SK-N-SH (cell line): ENCODE measurements around the gene CASTOR2. TPM values are rescaled to one million over a fixed set of nuclear protein-coding genes. Genes with fewer than 3 reads are reported as not detected.

ENCODE experiments used
- CTCF ChIA-PET: fragments of 300-600, 350-600 bp; formaldehyde crosslinking; extraction: SDS; loops from one replicate; lab custom pipeline; 2021; lab: Yijun Ruan, JAX
- POLR2A ChIA-PET: fragments of 350-600 bp; sonication (Branson Sonifier 250); formaldehyde crosslinking; extraction: SDS; loops from one replicate; lab custom pipeline; 2020; ENCODE audit warnings: antibody characterized with exemption, inconsistent platforms; lab: Yijun Ruan, JAX
- DNase-seq: peaks from one replicate; pipeline ENCODE4 v3.0.0; 2012
- H2AFZ ChIP-seq: fragments of 200-600 bp; sonication (generic); 2 replicates; pipeline ENCODE4 v1.8.1; 2016; ENCODE audit warnings: antibody characterized with exemption, mild to moderate bottlenecking, low read depth
- H3F3A ChIP-seq: fragments of 200-600 bp; sonication (generic); replicated peaks from 2 replicates; pipeline ENCODE3; 2016; ENCODE audit warnings: antibody characterized with exemption, mild to moderate bottlenecking; ENCODE audit not compliant: insufficient read depth
- H3K27ac ChIP-seq, 2 experiments: fragments of 200-500 bp in 1 of 2; fragments of 200-600 bp in 1 of 2; sonication (Bioruptor generic) in 1 of 2; sonication (generic), shearing (Covaris generic) in 1 of 2; 2 replicates each; pipeline versions ENCODE4 v1.5.1 to v1.6.1; 2014 to 2016; ENCODE audit warnings: low read depth in 2 of 2, inconsistent platforms in 1 of 2, low read length in 1 of 2, mild to moderate bottlenecking in 1 of 2, mixed read lengths in 1 of 2
- H3K27me3 ChIP-seq: fragments of 200-600 bp; sonication (generic), shearing (Covaris generic); 2 replicates; pipeline ENCODE4 v1.6.1; 2016; ENCODE audit warnings: mixed run types; ENCODE audit not compliant: insufficient read depth
- H3K36me3 ChIP-seq, 2 experiments: fragments of 200-500 bp in 1 of 2; fragments of 200-600 bp in 1 of 2; sonication (Bioruptor generic) in 1 of 2; sonication (generic) in 1 of 2; replicated peaks in 1 of 2; 2 replicates each; pipeline versions ENCODE3 to v1.5.1; 2014 to 2016; ENCODE audit warnings: low read length in 1 of 2, mild to moderate bottlenecking in 1 of 2; ENCODE audit not compliant: insufficient read depth in 2 of 2, control insufficient read depth in 1 of 2
- H3K4me1 ChIP-seq, 2 experiments: fragments of 200-500 bp in 1 of 2; fragments of 200-600 bp in 1 of 2; sonication (Bioruptor generic) in 1 of 2; sonication (generic), shearing (Covaris generic) in 1 of 2; 2 replicates each; pipeline versions ENCODE4 v1.5.1 to v1.6.1; 2014 to 2016; ENCODE audit warnings: low read depth in 1 of 2, low read length in 1 of 2, mixed run types in 1 of 2; ENCODE audit not compliant: insufficient read depth in 2 of 2, control insufficient read depth in 1 of 2
- H3K4me2 ChIP-seq: fragments of 200-600 bp; sonication (generic), shearing (Covaris generic); 2 replicates; pipeline ENCODE4 v1.6.1; 2017; ENCODE audit warnings: mixed run types
- H3K4me3 ChIP-seq, 2 experiments: fragments of 200-500 bp in 1 of 2; fragments of 200-600 bp in 1 of 2; sonication (Bioruptor generic) in 1 of 2; sonication (generic), shearing (Covaris generic) in 1 of 2; 2 replicates each; pipeline versions ENCODE4 v1.5.1 to v1.8.1; 2014 to 2016; ENCODE audit warnings: low read depth in 2 of 2, inconsistent platforms in 1 of 2, low read length in 1 of 2, mild to moderate bottlenecking in 1 of 2, mixed read lengths in 1 of 2, moderate library complexity in 1 of 2
- H3K79me2 ChIP-seq: fragments of 200-600 bp; sonication (generic); 2 replicates; pipeline ENCODE4 v1.8.1; 2017; ENCODE audit warnings: mild to moderate bottlenecking; ENCODE audit not compliant: insufficient read depth
- H3K9ac ChIP-seq: fragments of 200-600 bp; sonication (generic); 2 replicates; pipeline ENCODE4 v1.6.1; 2017; ENCODE audit warnings: mixed run types
- H3K9me2 ChIP-seq: fragments of 200-600 bp; sonication (generic); 2 replicates; pipeline ENCODE4 v1.6.1; 2017; ENCODE audit warnings: mixed run types
- H3K9me3 ChIP-seq: fragments of 200-600 bp; sonication (generic); 2 replicates; pipeline ENCODE4 v1.6.1; 2017; ENCODE audit warnings: mixed run types, mild to moderate bottlenecking, moderate library complexity
- H4K20me1 ChIP-seq: fragments of 200-600 bp; sonication (generic); 2 replicates; pipeline ENCODE4 v1.6.1; 2017; ENCODE audit warnings: mild to moderate bottlenecking, mixed run types; ENCODE audit not compliant: insufficient read depth
- CHD2 ChIP-seq: fragments of 150-350 bp; IDR thresholded peaks from 2 replicates; pipeline ENCODE4 v1.6.1; 2018; ENCODE audit warnings: low read length; ENCODE audit not compliant: partially characterized antibody
- ELF1 ChIP-seq: IDR thresholded peaks from 2 replicates; pipeline ENCODE4 v1.4.0; 2012
- EZH2phosphoT487 ChIP-seq: fragments of 200-600 bp; sonication (generic); IDR thresholded peaks from 2 replicates; pipeline ENCODE4 v1.6.1; 2017; ENCODE audit warnings: low read depth, mixed run types, mild to moderate bottlenecking, antibody characterized with exemption, moderate library complexity, borderline replicate concordance
- FOXJ3 ChIP-seq: sonication (generic); formaldehyde crosslinking; IDR thresholded peaks from 2 replicates; pipeline ENCODE4 v1.5.1; 2020; ENCODE audit warnings: mild to moderate bottlenecking, missing genetic modification reagents
- IRF3 ChIP-seq: fragments of 150-350 bp; IDR thresholded peaks from 2 replicates; pipeline ENCODE4 v1.6.1; 2016; ENCODE audit warnings: mild to moderate bottlenecking, low read depth, low read length
- JUND ChIP-seq: IDR thresholded peaks from 2 replicates; pipeline ENCODE4 v1.4.0; 2012
- MAX ChIP-seq: IDR thresholded peaks from 2 replicates; pipeline ENCODE4 v1.4.0; 2012; ENCODE audit warnings: low read depth
- MEF2A ChIP-seq: IDR thresholded peaks from 2 replicates; pipeline ENCODE4 v1.4.0; 2012; ENCODE audit warnings: low read depth, borderline replicate concordance
- NFIC ChIP-seq: IDR thresholded peaks from 2 replicates; pipeline ENCODE4 v1.4.0; 2012; ENCODE audit warnings: borderline replicate concordance
- NRF1 ChIP-seq: IDR thresholded peaks from 2 replicates; pipeline ENCODE4 v1.6.1; 2012; ENCODE audit warnings: low read depth, mild to moderate bottlenecking, low read length
- PBX3 ChIP-seq: IDR thresholded peaks from 2 replicates; pipeline ENCODE4; 2012
- RAD21 ChIP-seq: IDR thresholded peaks from 2 replicates; pipeline ENCODE4 v1.6.1; 2012; ENCODE audit warnings: mild to moderate bottlenecking, low read length
- REST ChIP-seq: IDR thresholded peaks from 2 replicates; pipeline ENCODE4 v1.6.1; 2012; ENCODE audit warnings: mild to moderate bottlenecking, low read depth, low read length, moderate library complexity
- RFX5 ChIP-seq: IDR thresholded peaks from 2 replicates; pipeline ENCODE4 v1.6.1; 2012; ENCODE audit warnings: mild to moderate bottlenecking, improper control_type of control experiment, low read length
- RXRA ChIP-seq: IDR thresholded peaks from 2 replicates; pipeline ENCODE4 v1.4.0; 2012; ENCODE audit warnings: low read depth, mild to moderate bottlenecking, borderline replicate concordance
- USF1 ChIP-seq: IDR thresholded peaks from 2 replicates; pipeline ENCODE4 v1.4.0; 2012; ENCODE audit warnings: low read depth, borderline replicate concordance
- YY1 ChIP-seq: IDR thresholded peaks from 2 replicates; pipeline ENCODE4 v1.4.0; 2012; ENCODE audit warnings: low read depth, mild to moderate bottlenecking
- WGBS: methylation state at CpG from one replicate; pipeline ENCODE4 v1.1.6; 2017; ENCODE audit warnings: low lambda C conversion rate; 5-methylcytosine and 5-hydroxymethylcytosine counted together
- polyA plus RNA-seq, 3 experiments: library from polyadenylated mRNA; depleted of rRNA; stranded (reverse); fragments of >200 nt; gene quantifications; 2 replicates each; pipeline ENCODE4 v1.2.3, GENCODE V29; 2012
- TF ChIP-seq, protein P1 (sequence below): fragments of 200-600 bp; sonication (generic); IDR thresholded peaks from 2 replicates; pipeline ENCODE4 v1.6.1; 2017; ENCODE audit warnings: antibody characterized with exemption, mild to moderate bottlenecking, moderate library complexity

Gene CASTOR2
- polyA plus RNA-seq, 1 of the 3 experiments (the other 2 are of a cell fraction), result 5.4 TPM

DNA sequence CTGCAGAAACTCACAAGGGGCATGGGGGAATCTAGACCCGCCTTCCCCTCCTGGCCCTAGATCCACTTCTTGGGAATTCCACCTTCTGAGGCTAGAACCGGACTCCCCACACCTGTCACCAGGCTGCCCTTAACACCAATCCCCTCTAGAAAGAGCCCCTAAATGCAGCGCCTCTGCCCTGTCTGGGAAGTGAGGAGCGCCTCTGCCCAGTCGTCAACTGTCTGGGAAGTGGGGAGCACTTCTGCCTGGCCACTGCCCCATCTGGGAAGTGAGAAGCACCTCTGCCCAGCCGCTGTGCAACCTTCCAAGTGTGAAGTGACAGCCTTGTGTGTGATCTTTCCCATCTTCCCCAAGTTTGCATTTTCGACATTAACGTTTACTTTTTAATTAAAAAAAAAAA, 100.3 kb downstream of the CASTOR2 start:
- H4K20me1 ChIP-seq, result no peaks in the 10 kb centered on the region
- H3K4me1 ChIP-seq, result no peaks in the 10 kb centered on the region
- peaks cover 1% of the 10 kb centered on the region; the same call in 1 of the 2 replicates for H3K79me2 ChIP-seq
- POLR2A ChIA-PET, result no interaction called here
- H3K36me3 ChIP-seq, result peaks cover 37 to 69% of the 10 kb centered on the region in 2 experiments
- H3K9ac ChIP-seq, result no peak overlapping the region
- no peak overlapping the region for H3K27ac ChIP-seq
- H3K9me2 ChIP-seq, result no peaks in the 10 kb centered on the region
- CTCF ChIA-PET, result interaction anchor here (0.9 kb wide), 1 partner anchor 19 kb away, joined by 3 read pairs; no protein-coding TSS in a partner anchor
- no peak overlapping the region for H3K4me3 ChIP-seq
- 97% methylated on average over 7 of the region's 8 CpGs for WGBS
- H2AFZ ChIP-seq, result no peak overlapping the region
- DNase-seq, result no peak
- H3F3A ChIP-seq, result no peaks in the 10 kb centered on the region
- no peak for TF ChIP-seq PBX3
- no peak for TF ChIP-seq IRF3
- TF ChIP-seq REST, result no peak
- no peak for TF ChIP-seq RFX5
- no peak for TF ChIP-seq MEF2A
- no peak for TF ChIP-seq RXRA
- no peak for TF ChIP-seq EZH2phosphoT487
- no peak for TF ChIP-seq NFIC
- TF ChIP-seq YY1, result no peak
- TF ChIP-seq JUND, result no peak
- no peak overlapping the region for H3K4me2 ChIP-seq
- no peaks in the 10 kb centered on the region for H3K9me3 ChIP-seq
- no peaks in the 10 kb centered on the region for H3K27me3 ChIP-seq

DNA sequence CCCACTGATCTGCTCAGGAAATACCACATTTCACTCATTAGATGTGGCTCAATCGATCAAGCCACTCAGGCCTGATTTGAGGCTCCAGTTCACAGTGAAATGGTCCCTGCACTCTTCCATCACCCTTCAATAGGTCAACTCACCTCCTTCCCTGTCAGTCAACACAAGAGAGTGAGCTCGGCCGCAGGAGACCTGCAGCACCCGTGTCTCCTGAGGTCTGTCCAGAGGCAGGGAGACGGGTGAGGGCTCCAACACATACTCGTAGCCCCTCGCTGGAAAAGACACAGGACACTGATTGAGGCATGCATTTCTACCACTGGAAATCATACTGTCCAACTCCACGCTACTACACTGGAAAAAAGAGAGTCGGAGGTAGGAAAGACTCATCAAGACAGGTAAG, 102.0 kb downstream of the CASTOR2 start:
- Histone ChIP-seq H3K9me2 (no peaks in the 10 kb centered on the region), H3K27me3 (no peaks in the 10 kb centered on the region), H3K4me2 (no peak overlapping the region), H3K9ac (no peak overlapping the region), H3F3A (no peaks in the 10 kb centered on the region), H3K27ac (no peak overlapping the region), H2AFZ (no peak overlapping the region), H4K20me1 (no peaks in the 10 kb centered on the region), H3K9me3 (no peaks in the 10 kb centered on the region), H3K36me3 (peaks cover 32 to 78% of the 10 kb centered on the region in 2 experiments), H3K4me1 (no peaks in the 10 kb centered on the region), H3K79me2 (peaks cover 16% of the 10 kb centered on the region), H3K4me3 (no peak overlapping the region)
- WGBS, result 94% methylated on average over 9 of the region's 9 CpGs
- ChIA-PET POLR2A (no interaction called here), CTCF (no interaction called here)
- no peak for DNase-seq
- no peak for TF ChIP-seq USF1
- TF ChIP-seq MEF2A, result no peak
- no peak for TF ChIP-seq FOXJ3 (CRISPR knock-in tag)
- no peak for TF ChIP-seq NRF1
- TF ChIP-seq MAX, result no peak
- TF ChIP-seq RAD21, result no peak
- TF ChIP-seq EZH2phosphoT487, result no peak
- TF ChIP-seq, protein P1, sequence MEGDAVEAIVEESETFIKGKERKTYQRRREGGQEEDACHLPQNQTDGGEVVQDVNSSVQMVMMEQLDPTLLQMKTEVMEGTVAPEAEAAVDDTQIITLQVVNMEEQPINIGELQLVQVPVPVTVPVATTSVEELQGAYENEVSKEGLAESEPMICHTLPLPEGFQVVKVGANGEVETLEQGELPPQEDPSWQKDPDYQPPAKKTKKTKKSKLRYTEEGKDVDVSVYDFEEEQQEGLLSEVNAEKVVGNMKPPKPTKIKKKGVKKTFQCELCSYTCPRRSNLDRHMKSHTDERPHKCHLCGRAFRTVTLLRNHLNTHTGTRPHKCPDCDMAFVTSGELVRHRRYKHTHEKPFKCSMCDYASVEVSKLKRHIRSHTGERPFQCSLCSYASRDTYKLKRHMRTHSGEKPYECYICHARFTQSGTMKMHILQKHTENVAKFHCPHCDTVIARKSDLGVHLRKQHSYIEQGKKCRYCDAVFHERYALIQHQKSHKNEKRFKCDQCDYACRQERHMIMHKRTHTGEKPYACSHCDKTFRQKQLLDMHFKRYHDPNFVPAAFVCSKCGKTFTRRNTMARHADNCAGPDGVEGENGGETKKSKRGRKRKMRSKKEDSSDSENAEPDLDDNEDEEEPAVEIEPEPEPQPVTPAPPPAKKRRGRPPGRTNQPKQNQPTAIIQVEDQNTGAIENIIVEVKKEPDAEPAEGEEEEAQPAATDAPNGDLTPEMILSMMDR, result no peak
- TF ChIP-seq CHD2, result no peak
- TF ChIP-seq ELF1, result no peak
- no peak for TF ChIP-seq IRF3
